ENCODE results near the gene EVA1C. TPM values are rescaled to one million over a fixed set of nuclear protein-coding genes. Genes with fewer than 3 reads are reported as not detected.
"Not testable (repeated sequence)": the region's sequence is repeated elsewhere in the genome, so short reads cannot be mapped to it uniquely, and the experiment has no call there.

Gene EVA1C
- total RNA-seq, 1 donor from 2014 or later, result 1.2 TPM

DNA sequence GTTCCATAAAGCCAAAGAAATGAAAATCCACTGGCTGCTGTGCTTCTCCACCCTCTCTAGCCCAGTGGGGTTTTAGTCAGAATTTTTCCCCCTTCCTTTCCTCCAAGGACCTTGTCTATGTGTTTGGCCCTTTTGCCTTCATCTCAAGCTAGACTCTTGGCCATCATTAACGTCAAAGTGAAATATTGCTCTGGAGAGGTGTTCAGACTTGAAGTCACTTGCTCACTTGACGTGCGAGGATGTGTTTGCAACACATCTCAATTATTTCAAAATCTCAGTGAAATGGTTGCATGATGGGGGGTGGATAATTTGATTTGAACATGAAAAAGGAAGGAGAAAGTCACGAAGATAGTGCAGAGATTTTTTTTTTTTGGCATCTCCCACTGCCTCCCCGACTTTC, 13.6 kb downstream of the EVA1C start:
- Histone ChIP-seq H3K4me2 (no peak overlapping the region), H3K27me3 (no peaks in the 10 kb centered on the region), H4K20me1 (ENCODE audit: low read depth) (no peaks in the 10 kb centered on the region), H3K36me3 (no peaks in the 10 kb centered on the region), H3F3A (ENCODE audit: low read depth) (no peaks in the 10 kb centered on the region), H2AFZ (replicated peaks) (no peak overlapping the region), H3K4me3 (no peak overlapping the region), H3K9me3 (ENCODE audit: low read depth) (no peaks in the 10 kb centered on the region), H3K4me1 (no peaks in the 10 kb centered on the region), H3K27ac (no peak overlapping the region), H3K9ac (no peak overlapping the region), H3K79me2 (ENCODE audit: low read depth) (no peaks in the 10 kb centered on the region)
- Mint-ChIP-seq H3K4me3 (no peak overlapping the region), H3K36me3 (peaks cover 2% of the 10 kb centered on the region), H3K9me3 (peaks cover 10% of the 10 kb centered on the region), H3K4me1 (peaks cover 10% of the 10 kb centered on the region), H3K27ac (no peak overlapping the region), H3K27me3 (ENCODE audit: insufficient read depth, low read depth) (peaks cover 4% of the 10 kb centered on the region)
- TF ChIP-seq EZH2 (IDR thresholded peaks at IDR 0.05) (no peak), EZH2phosphoT487 (IDR thresholded peaks at IDR 0.05) (no peak)
- TF ChIP-seq, protein P1, sequence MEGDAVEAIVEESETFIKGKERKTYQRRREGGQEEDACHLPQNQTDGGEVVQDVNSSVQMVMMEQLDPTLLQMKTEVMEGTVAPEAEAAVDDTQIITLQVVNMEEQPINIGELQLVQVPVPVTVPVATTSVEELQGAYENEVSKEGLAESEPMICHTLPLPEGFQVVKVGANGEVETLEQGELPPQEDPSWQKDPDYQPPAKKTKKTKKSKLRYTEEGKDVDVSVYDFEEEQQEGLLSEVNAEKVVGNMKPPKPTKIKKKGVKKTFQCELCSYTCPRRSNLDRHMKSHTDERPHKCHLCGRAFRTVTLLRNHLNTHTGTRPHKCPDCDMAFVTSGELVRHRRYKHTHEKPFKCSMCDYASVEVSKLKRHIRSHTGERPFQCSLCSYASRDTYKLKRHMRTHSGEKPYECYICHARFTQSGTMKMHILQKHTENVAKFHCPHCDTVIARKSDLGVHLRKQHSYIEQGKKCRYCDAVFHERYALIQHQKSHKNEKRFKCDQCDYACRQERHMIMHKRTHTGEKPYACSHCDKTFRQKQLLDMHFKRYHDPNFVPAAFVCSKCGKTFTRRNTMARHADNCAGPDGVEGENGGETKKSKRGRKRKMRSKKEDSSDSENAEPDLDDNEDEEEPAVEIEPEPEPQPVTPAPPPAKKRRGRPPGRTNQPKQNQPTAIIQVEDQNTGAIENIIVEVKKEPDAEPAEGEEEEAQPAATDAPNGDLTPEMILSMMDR (IDR thresholded peaks at IDR 0.05), result no peak
- no peak for DNase-seq (ENCODE audit: low spot score)

DNA sequence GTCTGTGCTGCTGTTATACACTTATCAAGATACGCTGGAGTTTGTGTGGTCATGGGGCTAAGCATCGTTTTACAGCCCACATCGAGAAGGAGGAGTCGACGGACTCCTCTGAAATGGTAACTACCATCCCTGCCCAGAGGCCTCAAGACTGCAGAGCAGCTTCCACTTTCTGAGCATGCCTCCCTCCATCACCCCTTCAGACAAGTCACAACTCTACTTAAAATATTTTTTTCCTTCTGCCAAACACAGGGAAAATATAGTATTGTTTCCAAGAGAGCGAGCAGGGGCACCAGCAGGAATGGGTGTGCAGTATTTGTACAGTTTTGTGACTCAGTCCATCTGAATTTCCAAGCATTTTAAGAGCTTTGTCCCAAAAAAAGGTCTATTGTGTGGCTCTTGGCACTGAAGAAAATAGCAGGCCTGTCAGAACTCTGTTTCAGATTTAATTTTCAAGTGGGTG, 14.1 kb downstream of the EVA1C start:
- no peaks in the 10 kb centered on the region for H3F3A ChIP-seq (ENCODE audit: low read depth)
- Mint-ChIP-seq H3K27ac (no peak overlapping the region), H3K36me3 (peaks cover 2% of the 10 kb centered on the region), H3K4me1 (peaks cover 10% of the 10 kb centered on the region), H3K27me3 (ENCODE audit: insufficient read depth, low read depth) (peaks cover 4% of the 10 kb centered on the region), H3K9me3 (peaks cover 10% of the 10 kb centered on the region), H3K4me3 (no peak overlapping the region)
- no peak overlapping the region for H3K4me3 ChIP-seq
- H4K20me1 ChIP-seq (ENCODE audit: low read depth), result no peaks in the 10 kb centered on the region
- no peaks in the 10 kb centered on the region for H3K27me3 ChIP-seq
- H3K4me1 ChIP-seq, result no peaks in the 10 kb centered on the region
- H3K9me3 ChIP-seq (ENCODE audit: low read depth), result no peaks in the 10 kb centered on the region
- H2AFZ ChIP-seq (replicated peaks), result no peak overlapping the region
- H3K36me3 ChIP-seq, result no peaks in the 10 kb centered on the region
- H3K9ac ChIP-seq, result no peak overlapping the region
- no peak for DNase-seq (ENCODE audit: low spot score)
- H3K4me2 ChIP-seq, result no peak overlapping the region
- TF ChIP-seq EZH2phosphoT487 (IDR thresholded peaks at IDR 0.05), result no peak
- TF ChIP-seq EZH2 (IDR thresholded peaks at IDR 0.05), result no peak
- TF ChIP-seq, protein P1 (IDR thresholded peaks at IDR 0.05), result no peak
- no peaks in the 10 kb centered on the region for H3K79me2 ChIP-seq (ENCODE audit: low read depth)
- H3K27ac ChIP-seq, result no peak overlapping the region

DNA sequence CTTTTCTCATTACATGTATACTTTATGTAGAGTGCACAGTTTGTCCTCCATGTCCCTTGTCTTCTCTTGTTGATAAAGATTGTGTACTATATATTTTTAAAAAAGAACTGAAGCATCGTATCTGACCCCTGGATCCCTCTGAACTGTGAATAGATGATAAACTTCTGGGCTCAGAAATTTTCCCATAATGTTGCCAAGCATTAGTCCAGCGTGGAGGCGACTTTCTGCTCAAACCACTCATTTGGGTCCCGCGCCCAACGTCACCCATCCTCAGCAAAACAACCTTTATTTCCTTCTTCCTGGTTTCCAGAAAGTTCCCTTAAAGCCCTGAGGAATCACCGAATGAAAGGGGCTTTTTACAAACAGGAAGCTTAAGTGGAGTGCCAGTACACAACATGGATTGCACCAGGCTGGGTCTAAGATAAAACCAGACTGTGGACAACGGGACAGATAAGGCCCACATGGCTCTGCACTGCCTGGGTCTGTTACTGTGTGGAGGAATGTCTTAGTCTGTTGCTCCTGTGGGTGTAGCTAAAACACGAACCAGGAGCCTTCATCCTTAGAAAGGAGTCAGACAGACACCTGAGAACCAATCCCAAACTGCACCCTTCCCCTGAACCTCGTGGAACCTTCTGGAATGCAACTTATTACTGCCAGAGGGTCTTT, 15.6 kb downstream of the EVA1C start:
- Histone ChIP-seq H3K27ac (no peak overlapping the region), H3K79me2 (ENCODE audit: low read depth) (no peaks in the 10 kb centered on the region), H3K36me3 (no peaks in the 10 kb centered on the region), H3K9me3 (ENCODE audit: low read depth) (no peaks in the 10 kb centered on the region), H3K9ac (no peak overlapping the region), H4K20me1 (ENCODE audit: low read depth) (no peaks in the 10 kb centered on the region), H3K4me2 (no peak overlapping the region), H3F3A (ENCODE audit: low read depth) (no peaks in the 10 kb centered on the region), H2AFZ (replicated peaks) (no peak overlapping the region), H3K4me3 (no peak overlapping the region), H3K4me1 (no peaks in the 10 kb centered on the region), H3K27me3 (no peaks in the 10 kb centered on the region)
- peaks cover 5% of the 10 kb centered on the region for H3K9me3 Mint-ChIP-seq
- no peak overlapping the region for H3K27ac Mint-ChIP-seq
- no peak overlapping the region for H3K4me3 Mint-ChIP-seq
- DNase-seq (ENCODE audit: low spot score), result no peak
- peaks cover 3% of the 10 kb centered on the region for H3K27me3 Mint-ChIP-seq (ENCODE audit: insufficient read depth, low read depth)
- H3K4me1 Mint-ChIP-seq, result peaks cover 10% of the 10 kb centered on the region
- peaks cover under 1% of the 10 kb centered on the region for H3K36me3 Mint-ChIP-seq
- TF ChIP-seq EZH2 (IDR thresholded peaks at IDR 0.05) (no peak), EZH2phosphoT487 (IDR thresholded peaks at IDR 0.05) (no peak)
- TF ChIP-seq, protein P1 (IDR thresholded peaks at IDR 0.05), result no peak

DNA sequence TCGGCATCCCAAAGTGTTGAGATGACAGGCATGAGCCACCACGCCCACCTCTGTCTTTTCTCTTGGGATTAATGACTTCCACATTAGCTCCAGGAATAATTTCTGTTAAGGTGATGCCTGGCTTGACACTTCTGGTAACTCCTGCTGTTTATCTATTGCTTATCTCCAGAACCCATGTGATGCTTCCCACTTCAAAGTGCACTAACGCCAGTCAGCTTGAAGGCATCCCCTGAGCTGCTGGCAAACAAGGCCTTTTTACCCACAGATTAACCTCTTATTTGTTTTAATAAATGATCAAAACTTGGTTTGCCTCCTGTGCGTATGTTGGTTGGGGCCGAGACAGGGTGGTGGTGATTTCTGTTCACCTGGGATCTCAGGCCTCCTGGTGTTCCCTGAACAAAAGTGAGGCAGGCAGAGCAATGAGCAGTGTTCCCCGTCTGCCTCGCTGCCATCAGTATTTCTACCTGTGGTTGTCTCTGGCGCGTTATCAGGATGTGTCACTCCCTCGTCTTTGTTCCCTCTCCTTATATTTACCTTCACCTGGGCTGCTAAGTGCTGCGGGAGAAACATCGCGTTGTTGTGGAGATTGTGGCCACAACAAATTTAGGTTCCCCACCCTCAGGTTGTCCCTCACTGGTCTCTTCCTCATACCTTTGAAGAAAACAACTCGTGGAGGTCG, 20.6 kb downstream of the EVA1C start:
- H3K4me3 ChIP-seq; H3K79me2 ChIP-seq (ENCODE audit: low read depth); H4K20me1 ChIP-seq (ENCODE audit: low read depth); H3F3A ChIP-seq (ENCODE audit: low read depth); H3K27me3 ChIP-seq; H3K9me3 Mint-ChIP-seq; H3K4me2 ChIP-seq; H3K27ac ChIP-seq; H3K27me3 Mint-ChIP-seq (ENCODE audit: insufficient read depth, low read depth); H3K4me1 ChIP-seq; H3K27ac Mint-ChIP-seq; H2AFZ ChIP-seq (replicated peaks); H3K36me3 ChIP-seq; H3K9me3 ChIP-seq (ENCODE audit: low read depth); DNase-seq (ENCODE audit: low spot score); H3K4me1 Mint-ChIP-seq; H3K4me3 Mint-ChIP-seq; H3K9ac ChIP-seq; H3K36me3 Mint-ChIP-seq: not testable (repeated sequence)

Measured in neural progenitor cell (in vitro differentiated cells).